NCI-H524 (cell line): ENCODE results near the gene SLAMF7.
"Not testable (repeated sequence)": the region's sequence is repeated elsewhere in the genome, so short reads cannot be mapped to it uniquely, and the experiment has no call there.

Experiments used
- DNase-seq, 2 experiments: peaks; one replicate each; lab custom pipeline; 2025; lab: John Stamatoyannopoulos, UW

Gene SLAMF7

DNA sequence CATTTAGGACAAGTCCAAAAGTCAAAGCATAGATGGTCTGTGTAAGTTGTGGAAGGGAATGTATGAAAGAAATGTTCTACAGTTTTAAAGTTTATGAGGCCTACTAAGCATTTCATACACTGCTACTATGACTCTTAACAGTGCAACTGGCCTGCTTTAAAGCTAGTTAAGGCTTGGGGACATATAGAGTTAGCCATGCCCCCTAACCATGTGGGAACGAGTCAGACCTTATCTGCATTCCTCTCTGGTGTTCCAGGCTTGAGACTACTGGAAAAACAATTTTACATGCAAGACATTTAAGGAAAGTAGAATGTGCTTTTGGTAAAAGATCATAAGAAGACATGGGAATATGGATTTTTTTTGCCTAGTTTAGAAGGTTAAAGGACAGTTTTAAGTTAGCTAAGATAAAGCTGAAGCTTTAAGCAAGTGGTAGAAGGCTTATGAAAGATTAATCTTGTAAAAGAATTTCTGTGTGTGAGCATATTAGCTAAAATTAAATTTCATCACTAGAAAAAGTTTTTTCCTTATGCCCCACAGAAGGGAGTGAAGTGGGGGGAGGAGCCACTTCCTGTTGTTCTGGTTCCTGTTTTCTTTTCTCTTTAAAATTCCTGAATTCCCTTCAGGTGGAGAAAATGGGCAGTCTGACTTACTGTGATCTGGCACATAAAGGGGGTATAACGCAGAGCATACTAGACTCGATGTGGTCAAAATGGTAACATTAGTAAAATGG, 18.5 kb upstream of the SLAMF7 start:
- no peak for DNase-seq

DNA sequence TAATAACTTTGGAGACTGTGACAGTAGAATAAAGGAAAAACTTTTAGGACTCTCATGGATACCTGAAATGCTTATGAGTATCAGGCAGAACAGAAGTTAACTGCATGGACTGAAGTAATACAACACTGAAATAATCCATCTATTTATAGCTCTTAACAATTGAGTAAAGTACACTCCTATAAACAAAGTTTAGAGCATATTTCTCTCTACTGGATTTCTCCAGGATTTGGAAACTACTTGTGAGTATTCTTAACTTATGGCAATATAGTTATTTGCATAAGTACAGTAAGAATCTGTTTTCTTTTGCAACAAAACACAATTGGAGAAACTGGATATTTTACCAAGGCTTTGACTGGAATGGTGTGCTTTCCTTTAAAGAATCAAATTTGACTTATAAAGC, 17.6 kb upstream of the SLAMF7 start:
- no peak for DNase-seq

DNA sequence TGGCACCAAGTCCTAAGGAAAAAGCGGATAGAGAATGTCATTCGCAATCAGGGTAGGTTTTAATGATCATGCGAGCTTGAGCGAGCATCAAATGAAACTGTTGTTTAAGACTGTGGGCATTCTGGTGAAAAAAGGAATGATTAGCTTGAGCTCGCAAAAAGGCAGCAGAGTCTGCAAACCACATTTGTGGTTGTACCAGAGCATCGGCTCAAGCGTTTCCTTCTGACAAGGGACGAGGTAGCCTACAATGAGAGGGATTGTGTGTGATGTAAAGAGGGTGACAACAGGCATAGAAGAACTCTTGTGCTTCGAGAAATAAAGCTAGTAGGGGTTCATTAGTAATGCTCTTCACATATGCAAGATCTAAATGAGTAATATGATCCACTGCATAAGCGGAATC, 16.3 kb upstream of the SLAMF7 start:
- DNase-seq: no peak

GRCh38 chr1:160723332-160723731, 15.7 kb upstream of the SLAMF7 start:
- no peak for DNase-seq

- peak in 1 of 2 experiments; percentile 37 for DNase-seq
Measured at GRCh38 chr1:160724465-160725242, 14.4 kb upstream of the SLAMF7 start.

DNA sequence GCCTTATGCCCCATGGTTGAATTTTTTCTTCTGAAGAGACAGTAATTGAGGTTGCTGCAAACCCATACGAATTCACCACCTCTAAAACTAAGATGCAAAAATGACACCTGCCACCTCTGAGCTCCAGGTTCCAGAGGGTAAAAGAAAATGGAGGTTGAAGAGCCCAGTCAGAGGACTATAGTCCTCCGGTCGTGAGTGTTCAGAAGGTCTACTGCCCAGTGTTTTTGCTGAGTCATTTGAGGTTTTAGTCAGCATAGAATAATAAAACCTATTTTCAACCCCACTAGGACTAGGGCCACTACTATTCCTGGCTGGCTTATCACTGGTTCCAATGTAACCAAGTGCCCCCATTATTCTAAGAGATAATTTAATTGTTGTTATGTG, 12.9 kb upstream of the SLAMF7 start:
- no peak for DNase-seq

GRCh38 chr1:160726498-160727315, 12.3 kb upstream of the SLAMF7 start:
- DNase-seq: peak; percentile 4 to 49

- no peak for DNase-seq
Measured at GRCh38 chr1:160727316-160727640, 11.8 kb upstream of the SLAMF7 start.

GRCh38 chr1:160731564-160731963, 7.5 kb upstream of the SLAMF7 start:
- DNase-seq: not testable (repeated sequence)

- no peak for DNase-seq
Measured at GRCh38 chr1:160731990-160732389, 7.1 kb upstream of the SLAMF7 start.

DNA sequence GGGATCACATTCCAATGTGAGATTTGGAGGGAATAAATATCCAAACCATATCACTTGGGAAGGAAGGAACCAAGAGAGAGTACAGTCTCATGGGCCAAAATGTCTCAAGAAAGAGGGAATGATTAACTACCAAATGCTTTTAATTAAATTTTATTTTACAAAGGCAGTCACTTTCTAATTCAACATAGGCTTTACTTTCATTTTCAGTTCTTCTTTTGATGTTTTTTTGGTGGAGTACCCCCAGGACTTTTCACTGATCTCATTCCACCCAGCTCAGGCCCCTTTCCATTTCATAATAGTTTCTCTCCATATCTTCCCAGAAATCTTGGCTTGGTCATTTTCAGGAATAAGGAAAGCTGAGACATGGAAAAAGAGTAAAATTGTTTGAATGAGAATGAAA, 5.1 kb upstream of the SLAMF7 start:
- DNase-seq: no peak

DNA sequence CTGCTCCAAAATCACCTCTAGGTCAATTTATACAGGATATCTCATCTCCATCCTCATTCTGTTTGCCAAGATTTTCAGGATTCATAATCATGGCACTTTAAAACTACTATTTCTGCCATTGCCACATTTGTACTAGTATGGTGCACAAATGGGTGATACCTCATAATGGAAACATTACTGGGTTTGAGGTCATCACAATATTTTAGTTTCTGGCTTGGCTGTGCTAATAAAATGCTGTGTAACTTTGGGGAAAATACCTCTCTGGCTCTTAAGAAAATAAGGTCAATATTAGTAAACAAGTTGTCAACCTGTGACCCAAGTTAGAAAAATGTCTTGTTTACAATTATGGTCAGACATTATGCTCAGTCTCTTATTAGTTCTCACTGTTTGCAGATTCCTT, 4.7 kb upstream of the SLAMF7 start:
- DNase-seq: no peak

DNA sequence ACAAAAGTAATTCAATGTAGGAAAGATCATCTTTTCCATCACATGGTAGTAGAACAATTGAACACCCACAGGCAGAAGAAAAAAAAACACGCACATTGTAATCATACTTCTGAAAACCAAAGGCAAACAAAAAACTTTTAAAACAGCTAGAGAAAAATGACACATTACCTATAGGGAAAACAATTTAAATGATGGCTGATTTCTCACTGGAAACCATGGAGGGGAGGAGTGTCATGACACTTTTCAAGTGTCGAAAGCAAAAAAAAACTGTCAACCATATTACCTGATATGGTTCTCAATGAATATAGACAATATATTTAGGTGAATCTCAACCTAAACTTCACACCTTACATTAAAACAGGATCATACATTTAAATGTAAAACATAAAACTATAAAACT, 776 bp upstream of the SLAMF7 start:
- DNase-seq: no peak

GRCh38 chr1:160740133-160740688, 1.2 kb downstream of the SLAMF7 start:
- no peak for DNase-seq

DNA sequence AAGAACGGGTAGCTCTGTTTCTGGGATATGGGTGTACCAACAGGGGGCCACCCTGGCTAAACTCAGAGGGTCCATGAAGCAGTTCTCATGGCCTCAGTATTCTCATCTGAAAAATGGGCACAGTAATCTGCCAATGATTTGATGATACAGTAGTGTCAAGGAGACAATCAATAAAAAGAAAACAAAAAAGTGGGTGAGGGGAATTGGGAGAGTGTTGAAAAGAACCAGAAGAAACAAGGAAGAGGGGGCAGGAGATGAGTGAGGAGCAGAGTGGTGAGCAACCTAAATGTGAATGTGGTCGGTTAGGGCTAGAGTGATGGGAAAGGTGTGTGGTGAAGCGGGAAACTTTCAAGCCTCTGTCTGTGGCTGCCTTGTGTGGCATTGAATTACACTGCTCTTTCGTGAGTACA, 2.0 kb downstream of the SLAMF7 start:
- no peak for DNase-seq

GRCh38 chr1:160741612-160742348, 2.7 kb downstream of the SLAMF7 start:
- no peak for DNase-seq

DNA sequence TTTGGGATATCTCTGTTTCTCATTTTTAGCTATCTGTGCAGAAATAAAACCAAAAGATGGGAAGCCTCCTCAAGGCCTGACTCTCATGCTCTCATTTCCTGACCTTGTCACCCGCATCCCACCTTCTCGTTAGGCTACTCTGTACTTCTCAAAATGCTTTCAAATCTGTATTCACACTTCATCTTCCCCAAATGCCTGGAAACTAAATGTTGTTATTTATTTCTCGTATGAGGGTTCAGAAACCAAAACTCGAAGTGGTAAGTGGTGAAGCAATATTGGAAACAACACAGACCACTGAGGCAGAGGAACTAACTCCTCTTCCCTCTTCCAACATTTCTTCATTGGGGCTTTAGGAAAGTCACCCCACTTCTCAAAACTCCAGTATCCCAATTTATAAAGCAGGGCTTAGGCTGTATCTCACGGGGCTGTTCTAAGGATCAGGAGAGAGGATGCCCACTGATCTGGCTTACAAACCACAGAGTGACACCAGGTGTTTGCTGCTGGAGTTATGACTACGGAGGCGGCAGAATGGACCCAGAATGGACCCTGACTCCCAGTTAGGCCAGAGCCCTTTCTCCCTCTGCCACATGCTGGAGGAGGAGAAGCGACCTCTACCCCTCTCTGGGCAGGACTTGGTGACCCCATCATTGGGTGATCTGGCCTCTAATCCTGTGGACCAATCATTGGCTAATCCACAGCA, 3.5 kb downstream of the SLAMF7 start:
- no peak for DNase-seq

GRCh38 chr1:160743266-160743665, 4.2 kb downstream of the SLAMF7 start:
- DNase-seq: no peak

- no peak for DNase-seq
Measured at GRCh38 chr1:160744199-160744851, 5.3 kb downstream of the SLAMF7 start.

DNA sequence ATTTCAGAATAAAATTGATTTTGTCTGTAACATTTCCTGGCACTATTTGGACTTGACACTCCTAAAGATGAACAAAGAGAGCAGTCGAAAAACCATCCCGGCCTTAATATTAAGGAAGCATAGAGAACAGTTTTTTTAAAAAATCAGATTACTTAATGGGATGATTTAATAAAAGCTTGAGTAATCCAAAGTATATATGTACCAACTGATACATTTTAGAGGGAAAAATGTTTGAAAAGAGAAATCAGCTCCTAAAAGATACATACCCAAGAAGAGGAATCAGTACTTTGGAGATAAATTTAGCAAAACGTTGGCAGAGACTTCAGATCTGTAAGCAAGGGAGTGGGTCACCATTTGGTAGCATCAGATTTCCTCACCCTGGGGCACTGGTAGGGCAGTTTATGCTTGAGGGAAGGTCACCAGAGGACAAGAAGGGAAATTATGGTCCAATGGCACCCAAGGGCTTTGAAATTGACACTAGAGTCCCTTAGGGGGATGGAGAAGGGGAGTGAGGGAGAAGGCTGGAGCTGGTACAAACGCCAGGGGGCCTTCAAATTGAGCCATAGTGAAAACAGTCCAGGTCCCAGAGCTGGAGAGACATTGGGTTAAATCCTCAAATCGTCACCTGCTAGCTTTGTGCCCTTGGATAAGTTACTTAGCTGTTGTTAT, 5.9 kb downstream of the SLAMF7 start:
- no peak for DNase-seq
